HG03139 (cell line): Measurements from ENCODE around the gene ACTA2.
A peak's percentile ranks its signal among the peaks of the same experiment; 100 is the strongest.

Experiments used
- ATAC-seq: cut with Tn5 transposase; IDR thresholded peaks from one replicate; pipeline ENCODE4 v1.9.1; 2021; ENCODE audit not compliant: unreplicated experiment

The ACTA2 gene

GRCh38 chr10:88896372-88896993 lies 56.1 kb downstream of the ACTA2 start:
- no peak for ATAC-seq

- ATAC-seq, result no peak
Observed at GRCh38 chr10:88895250-88895649, 57.3 kb downstream of the ACTA2 start.

DNA sequence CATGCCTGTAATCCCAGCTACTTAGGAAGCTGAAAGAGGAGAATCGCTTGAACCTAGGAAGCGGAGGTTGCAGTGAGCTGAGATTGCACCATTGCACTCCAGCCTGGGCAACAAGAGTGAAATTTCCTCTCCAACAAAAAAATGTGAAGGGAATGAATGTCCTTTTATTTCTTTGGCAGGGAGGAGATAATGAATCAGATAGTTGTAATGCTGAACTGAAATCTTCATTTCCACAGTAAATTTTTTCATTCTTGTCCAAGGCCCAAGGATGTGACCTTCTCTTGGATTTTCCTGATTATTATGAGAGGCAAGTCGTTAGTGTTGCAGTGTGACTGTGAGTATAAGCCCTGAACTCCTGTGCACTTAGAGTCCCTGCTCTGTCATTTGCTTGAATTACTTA lies 59.0 kb downstream of the ACTA2 start:
- no peak for ATAC-seq

- no peak for ATAC-seq
Observed at GRCh38 chr10:88892222-88892967, 60.2 kb downstream of the ACTA2 start.

DNA sequence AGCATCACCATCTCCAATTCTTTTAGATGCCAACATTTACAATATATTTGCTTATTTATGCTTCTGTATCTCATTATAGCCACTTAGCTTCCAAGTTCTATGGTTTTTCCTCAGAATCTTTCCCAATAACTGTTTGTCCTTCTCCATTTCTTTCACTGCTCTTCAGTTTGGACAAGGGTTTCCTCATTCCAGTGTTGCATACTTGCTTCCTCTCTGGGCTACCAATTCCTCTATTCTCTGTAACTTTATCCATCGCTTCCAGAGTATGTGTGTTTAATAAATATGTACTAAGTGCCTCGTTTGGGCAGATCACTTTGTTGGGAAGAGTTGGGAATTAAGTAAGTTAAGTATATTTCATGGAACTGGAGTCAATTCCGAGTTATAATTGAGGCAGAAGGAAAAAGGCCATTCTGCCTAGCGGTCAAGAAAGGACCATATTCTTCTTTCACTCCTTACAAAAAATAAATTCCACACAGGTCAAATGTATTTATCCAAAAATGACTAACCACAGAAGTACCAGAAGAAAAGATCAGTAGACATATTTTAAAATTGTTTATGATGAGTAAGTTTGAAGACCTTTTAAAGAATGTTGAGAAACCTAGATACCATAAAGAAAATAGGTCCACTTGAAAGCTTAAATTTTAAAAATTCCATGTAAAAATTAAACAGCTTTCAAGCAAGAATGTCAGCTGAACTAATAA lies 61.7 kb downstream of the ACTA2 start:
- no peak for ATAC-seq

DNA sequence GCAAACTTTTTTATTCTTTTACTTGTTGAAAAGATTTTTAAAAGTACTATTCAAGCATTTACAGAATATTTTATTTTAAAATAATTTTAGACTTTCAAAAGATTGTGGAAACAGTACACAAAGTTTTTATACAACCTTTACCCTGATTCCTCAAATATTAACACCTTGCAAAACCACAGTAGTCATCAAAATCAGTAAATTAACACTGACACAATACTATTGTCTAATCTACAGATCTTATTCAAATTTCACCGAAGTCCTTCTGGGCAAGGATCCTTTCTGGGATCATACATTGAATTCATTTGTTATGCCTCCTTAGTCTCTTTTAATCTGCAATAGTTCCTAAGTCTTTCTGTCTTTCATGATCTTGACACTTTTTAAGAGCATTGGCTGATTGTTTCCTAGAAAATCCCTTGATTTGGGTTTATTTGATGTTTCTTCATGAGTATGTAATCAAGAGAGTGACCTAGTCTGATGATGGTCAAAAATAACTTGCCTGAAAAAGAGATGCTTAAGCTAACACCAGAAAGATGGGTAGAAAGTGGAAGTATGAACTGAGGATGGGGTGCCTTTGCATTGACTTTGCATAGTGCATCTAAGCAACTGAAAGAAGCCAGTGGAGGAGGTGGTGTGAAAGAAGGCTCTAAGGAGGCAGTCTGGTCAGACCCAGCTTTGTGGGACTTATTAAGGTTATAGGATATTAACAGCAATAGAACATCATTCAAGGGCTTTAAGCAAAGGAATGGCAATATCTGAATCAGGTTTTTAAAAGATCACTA lies 62.8 kb downstream of the ACTA2 start:
- peak; percentile 60 for ATAC-seq

DNA sequence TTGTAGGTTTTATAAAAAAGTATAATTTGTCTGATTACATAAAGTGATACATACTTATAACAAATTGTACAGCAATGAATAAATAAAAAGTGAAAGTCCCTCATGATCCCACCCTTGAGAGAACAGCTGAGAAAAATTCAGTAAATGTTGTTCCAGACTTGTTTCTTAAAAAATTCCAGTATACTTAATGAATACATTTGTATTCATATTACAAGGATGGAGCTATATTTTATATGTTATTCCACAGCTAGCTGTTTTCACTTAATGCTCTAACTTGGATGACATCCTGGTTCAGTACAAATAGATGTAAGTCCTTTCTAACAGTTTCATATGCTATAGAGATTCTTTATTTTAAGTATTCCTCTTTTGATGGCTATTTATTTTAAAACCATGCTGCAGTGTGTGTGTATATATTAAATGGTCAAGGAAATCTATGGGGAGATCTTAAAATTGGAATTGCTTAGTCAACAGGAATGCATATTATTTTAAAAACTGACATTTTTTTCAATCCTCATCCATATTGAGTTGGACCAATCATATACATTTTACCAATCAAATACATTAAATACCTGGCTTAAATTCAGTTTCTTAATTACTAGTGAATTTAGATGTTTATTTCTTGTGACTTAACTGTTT lies 63.6 kb downstream of the ACTA2 start:
- no peak for ATAC-seq

- ATAC-seq, result peak; percentile 55
Observed at GRCh38 chr10:88886557-88886956, 66.0 kb downstream of the ACTA2 start.
